Endometrial microvascular endothelial cells (primary cell): ENCODE measurements around the gene AFAP1L2. TPM values are rescaled to one million over a fixed set of nuclear protein-coding genes. Genes with fewer than 3 reads are reported as not detected.

Source experiments
- in situ Hi-C: cut with HindIII; loops from 2 replicates; pipeline ENCODE4 v1.10.0; 2017; ENCODE audit warnings: low sequenced_read_pairs, low pct_unique_long_range_greater_than_20kb; ENCODE audit errors: inconsistent ontology term
- total RNA-seq: library from RNA; depleted of rRNA; stranded (reverse); fragments of >200 nt; gene quantifications from one replicate; pipeline ENCODE4 v1.2.3, GENCODE V29; 2015; ENCODE audit errors: inconsistent ontology term

AFAP1L2 gene
- total RNA-seq, 1 donor from 2014 or later: 0.09 TPM

GRCh38 chr10:114306116-114306973 is 98.0 kb downstream of the AFAP1L2 start:
- in situ Hi-C loops: loop anchor here (10.0 to 25.0 kb wide), 3 partner anchors 131 to 458 kb away; no protein-coding TSS in a partner anchor

DNA sequence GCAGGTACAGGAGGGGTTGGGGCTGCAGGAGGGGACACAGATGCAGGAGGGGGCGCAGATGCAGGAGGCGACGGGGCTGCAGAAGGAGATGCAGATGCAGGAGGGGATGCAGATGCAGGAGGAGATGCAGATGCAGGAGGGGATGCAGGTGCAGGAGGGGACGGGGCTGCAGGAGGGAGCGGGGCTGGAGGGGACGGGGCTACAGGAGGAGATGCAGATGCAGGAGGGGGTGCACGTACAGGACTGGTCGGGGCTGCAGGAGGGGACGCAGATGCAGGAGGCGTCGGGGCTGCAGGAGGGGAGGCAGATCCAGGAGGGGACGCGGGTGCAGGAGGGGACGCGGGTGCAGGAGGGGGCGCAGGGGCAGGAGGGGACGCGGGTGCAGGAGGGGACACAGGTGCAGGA is 98.8 kb downstream of the AFAP1L2 start:
- in situ Hi-C loops: loop anchor here (10.0 to 25.0 kb wide), 3 partner anchors 132 to 459 kb away; no protein-coding TSS in a partner anchor

DNA sequence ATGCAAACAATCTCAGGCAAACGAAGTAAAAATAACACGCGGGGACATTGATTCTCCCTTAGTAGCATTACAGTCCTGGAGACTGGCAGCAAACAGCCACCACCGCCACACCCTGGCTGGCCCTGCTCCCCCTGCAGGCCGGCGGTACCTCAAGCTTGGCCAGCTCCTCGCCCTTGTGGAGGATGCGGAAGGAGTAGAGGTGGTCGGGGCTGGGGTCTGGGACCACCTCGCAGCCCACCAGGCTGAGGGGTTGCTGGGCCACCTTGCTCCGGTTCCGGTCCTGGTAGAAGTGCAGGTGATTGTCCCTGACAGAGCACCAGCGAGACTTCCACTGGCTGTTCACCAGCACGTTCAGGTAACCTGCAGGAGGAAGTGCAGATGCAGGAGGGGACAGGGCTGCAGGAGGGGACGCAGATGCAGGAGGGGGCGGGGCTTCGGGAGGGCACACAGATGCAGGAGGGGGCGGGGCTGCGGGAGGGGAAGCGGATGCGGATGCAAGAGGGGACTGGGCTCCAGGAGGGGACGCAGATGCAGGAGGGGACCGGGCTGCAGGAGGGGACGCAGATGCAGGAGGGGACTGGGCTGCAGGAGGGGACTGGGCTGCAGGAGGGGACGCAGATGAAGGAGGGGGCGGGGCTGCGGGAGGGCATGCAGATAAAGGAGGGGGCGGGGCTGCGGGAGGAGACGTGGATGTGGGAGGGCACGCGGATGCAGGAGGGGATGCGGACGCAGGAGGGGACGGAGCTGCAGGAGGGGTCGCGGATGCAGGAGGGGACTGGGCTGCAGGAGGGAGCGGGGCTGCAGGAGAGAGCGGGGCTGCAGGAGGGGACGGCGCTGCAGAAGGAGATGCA is 99.5 kb downstream of the AFAP1L2 start:
- in situ Hi-C loops: loop anchor here (10.0 to 25.0 kb wide), 3 partner anchors 133 to 460 kb away; no protein-coding TSS in a partner anchor

GRCh38 chr10:114304017-114304570 is 100.2 kb downstream of the AFAP1L2 start:
- in situ Hi-C loops: loop anchor here (10.0 to 25.0 kb wide), 3 partner anchors 133 to 461 kb away; no protein-coding TSS in a partner anchor

GRCh38 chr10:114303556-114303955 is 100.7 kb downstream of the AFAP1L2 start:
- in situ Hi-C loops: loop anchor here (10.0 to 25.0 kb wide), 3 partner anchors 134 to 461 kb away; no protein-coding TSS in a partner anchor

GRCh38 chr10:114301951-114302710 is 102.2 kb downstream of the AFAP1L2 start:
- in situ Hi-C loops: loop anchor here (10.0 to 25.0 kb wide), 3 partner anchors 135 to 463 kb away; no protein-coding TSS in a partner anchor

DNA sequence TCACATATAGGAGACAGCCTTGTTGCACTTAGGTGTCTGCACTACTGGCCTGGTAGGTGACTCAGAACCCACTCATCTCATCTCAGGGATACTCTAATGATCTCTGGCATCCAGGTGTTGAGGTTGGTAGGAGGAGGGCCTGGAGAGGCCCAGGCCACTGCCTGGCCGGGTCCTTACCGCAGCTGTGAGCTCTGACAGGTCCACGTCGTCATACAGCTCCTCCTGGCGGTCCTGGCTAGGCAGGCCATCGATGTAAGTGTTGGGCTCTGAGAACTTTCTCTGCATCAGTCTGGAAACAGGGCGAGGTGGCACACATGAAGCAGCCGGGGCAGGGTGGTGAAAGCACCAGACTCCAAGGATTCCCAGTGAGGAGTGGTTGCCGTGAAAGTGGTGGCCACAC is 103.1 kb downstream of the AFAP1L2 start:
- in situ Hi-C loops: loop anchor here (10.0 to 25.0 kb wide), 3 partner anchors 136 to 464 kb away; no protein-coding TSS in a partner anchor

GRCh38 chr10:114300036-114300645 is 104.2 kb downstream of the AFAP1L2 start:
- in situ Hi-C loops: loop anchor here (10.0 to 25.0 kb wide), 3 partner anchors 137 to 465 kb away; no protein-coding TSS in a partner anchor

GRCh38 chr10:114297136-114297705 is 107.1 kb downstream of the AFAP1L2 start:
- in situ Hi-C loops: no loop called here

DNA sequence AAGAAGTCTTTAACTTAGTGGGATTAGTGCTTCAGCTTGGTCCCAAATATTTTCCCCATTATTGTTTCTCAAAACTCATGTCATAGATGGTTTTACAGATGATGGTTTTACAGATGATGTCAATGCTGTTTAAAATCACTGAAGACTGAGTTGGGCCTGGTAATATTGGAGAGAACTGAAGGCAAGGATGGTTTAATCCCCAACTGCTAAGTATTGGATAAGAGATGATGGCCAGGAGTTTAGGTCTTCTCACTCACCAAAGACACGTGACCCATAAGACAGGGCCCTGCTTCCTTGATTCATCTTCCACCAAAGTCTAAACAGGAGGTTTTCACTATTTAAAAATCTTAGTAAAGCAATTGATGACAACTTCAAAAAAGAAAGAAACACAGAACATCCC is 108.9 kb downstream of the AFAP1L2 start:
- in situ Hi-C loops: no loop called here

GRCh38 chr10:114294549-114294948 is 109.8 kb downstream of the AFAP1L2 start:
- in situ Hi-C loops: no loop called here

DNA sequence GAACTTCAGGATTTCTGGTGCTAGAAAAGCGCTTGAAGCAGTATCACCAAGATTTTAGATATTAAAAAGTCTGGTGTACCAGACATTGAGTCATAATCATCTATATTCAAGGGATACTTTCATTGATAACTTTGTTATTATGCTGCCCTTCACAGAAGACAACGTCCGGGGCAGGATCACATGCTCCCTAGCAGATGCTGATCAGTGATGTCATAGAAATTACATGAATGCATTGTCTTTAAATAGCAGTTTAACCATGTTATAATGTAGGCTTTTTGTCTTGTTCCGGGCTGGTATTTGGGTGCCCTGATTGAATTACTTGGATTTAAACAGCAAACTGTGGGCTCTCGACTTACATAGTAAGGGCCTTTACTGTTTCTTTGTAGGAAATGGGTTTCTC is 111.2 kb downstream of the AFAP1L2 start:
- in situ Hi-C loops: no loop called here

DNA sequence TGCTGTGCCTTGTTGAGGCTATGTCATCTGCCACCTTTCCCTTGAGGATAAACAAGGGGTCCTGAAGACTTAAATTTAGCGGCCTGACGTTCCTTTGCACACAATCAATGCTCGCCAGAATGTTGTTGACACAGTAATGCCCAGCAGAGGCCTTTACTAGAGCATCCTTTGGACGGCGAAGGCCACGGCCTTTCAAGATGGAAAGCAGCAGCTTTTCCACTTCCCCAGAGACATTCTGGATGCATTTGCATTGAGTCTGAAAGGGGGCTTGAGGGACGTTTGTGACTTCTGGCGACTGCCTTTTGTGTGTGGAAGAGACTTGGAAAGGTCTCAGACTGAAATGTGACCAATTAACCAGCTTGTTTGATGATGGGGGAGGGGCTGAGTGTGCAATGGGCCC is 112.8 kb downstream of the AFAP1L2 start:
- in situ Hi-C loops: no loop called here

DNA sequence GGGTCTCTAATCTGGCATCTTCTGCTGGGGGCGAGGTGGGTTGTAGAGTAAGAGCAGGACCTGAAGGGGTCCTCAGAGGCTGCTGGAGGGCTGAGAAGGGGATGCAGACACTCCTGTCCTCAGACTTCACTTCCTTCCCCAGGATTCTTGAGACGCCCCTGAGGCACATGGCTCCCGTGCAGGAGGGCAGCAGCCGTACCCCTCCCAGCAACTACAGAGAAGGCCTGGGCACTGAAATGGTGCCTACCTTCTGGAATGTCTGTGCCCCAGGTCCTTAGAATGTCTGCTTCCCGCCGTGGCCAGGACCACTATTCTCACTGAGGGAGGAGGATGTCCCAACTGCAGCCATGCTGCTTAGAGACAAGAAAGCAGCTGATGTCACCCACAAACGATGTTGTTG is 113.2 kb downstream of the AFAP1L2 start:
- in situ Hi-C loops: no loop called here

DNA sequence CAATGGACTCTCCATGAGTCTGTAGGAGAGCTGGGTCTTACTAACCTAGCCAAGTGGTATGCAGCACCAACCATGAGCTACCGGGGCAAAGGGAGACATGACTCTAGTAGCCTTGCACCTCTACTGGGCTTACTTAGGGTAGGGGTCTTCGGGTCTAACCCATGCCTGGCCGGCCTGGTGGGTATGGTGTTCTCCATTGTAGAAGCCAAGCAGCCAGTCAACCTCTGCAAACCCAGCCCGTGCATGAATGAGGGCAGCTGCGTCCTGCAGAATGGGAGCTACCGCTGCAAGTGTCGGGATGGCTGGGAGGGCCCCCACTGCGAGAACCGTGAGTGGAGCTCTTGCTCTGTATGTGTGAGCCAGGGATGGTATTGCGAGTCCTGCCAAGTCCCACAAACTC is 114.3 kb downstream of the AFAP1L2 start:
- in situ Hi-C loops: no loop called here

DNA sequence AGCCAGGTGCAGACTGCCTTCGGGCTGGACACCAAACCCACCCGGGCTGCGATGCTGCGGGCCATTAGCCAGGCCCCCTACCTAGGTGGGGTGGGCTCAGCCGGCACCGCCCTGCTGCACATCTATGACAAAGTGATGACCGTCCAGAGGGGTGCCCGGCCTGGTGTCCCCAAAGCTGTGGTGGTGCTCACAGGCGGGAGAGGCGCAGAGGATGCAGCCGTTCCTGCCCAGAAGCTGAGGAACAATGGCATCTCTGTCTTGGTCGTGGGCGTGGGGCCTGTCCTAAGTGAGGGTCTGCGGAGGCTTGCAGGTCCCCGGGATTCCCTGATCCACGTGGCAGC is 115.2 kb downstream of the AFAP1L2 start:
- in situ Hi-C loops: no loop called here

DNA sequence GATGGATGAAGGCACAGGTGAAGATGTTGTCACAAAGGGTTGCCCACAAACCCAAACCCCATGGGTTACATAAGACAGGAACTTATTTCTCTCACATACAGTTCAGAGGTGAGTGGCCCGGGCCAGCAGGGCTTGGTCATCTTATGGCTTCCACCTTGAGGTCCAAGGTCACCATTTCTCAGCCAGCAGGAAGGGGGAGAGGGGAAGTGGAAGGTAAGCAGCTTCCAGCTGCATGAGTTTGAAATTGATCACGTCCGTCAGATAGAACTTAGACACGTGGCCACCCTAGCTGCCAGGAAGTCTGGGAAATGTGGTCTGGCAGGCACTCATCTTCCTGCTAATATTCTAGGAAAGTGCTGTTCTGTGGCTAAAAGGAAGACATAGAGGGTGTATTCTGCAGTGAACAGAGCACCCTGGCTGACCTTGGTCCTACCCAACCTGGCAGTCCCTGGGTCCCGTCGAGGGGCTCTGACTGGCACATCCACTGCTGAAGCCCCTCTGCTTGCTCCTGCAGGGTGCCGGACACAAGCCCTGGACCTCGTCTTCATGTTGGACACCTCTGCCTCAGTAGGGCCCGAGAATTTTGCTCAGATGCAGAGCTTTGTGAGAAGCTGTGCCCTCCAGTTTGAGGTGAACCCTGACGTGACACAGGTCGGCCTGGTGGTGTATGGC is 115.7 kb downstream of the AFAP1L2 start:
- in situ Hi-C loops: no loop called here
